Fibroblast of peridontal ligament (primary cell): ENCODE data around the gene SAC3D1.
A peak's percentile ranks its signal among the peaks of the same experiment; 100 is the strongest.

ENCODE experiments used
- DNase-seq: peaks from one replicate; pipeline ENCODE4 v3.0.0-alpha.2; 2010; ENCODE audit errors: extremely low read depth

The SAC3D1 gene

DNA sequence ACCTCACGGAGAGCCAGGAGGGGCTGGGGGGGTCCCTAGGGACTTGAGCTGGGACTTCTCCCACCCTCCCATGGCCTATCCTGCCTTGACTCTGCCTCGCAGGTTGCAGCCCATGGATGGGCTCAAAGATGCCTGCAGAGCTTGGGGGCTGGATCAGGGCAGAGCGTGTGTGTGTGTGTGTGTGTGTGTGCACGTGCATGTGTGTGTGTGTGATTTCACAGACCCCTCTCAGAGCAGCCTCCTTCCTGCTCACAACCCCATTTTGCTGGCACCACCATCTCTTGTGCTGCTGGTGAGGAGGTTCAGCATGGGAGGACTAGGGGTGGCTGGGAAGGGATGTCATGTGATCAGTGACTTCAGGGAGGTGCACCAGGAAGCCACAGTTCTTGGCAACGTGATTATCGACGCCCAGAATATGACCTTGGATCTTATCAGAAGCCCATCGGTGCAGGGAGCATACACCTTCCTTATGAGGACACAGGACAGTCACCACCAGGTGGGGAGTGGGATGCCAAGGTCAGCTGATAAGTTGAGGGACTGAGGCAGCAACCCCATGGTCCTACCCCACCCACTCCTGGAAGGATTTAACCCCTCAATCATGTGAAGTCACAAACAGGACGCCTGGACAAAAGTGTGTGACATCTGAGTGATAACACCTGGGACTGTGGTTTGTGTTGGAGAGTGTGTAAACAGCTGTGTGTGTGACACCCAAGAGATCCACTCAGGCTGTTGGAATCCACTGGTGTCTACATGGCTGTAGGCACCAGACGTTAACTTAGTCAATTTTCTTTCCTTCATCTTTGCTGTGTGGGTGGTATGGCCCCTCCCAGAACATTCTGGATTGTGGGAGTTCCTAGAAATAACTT lies 19.2 kb downstream of the SAC3D1 start:
- no peak for DNase-seq

DNA sequence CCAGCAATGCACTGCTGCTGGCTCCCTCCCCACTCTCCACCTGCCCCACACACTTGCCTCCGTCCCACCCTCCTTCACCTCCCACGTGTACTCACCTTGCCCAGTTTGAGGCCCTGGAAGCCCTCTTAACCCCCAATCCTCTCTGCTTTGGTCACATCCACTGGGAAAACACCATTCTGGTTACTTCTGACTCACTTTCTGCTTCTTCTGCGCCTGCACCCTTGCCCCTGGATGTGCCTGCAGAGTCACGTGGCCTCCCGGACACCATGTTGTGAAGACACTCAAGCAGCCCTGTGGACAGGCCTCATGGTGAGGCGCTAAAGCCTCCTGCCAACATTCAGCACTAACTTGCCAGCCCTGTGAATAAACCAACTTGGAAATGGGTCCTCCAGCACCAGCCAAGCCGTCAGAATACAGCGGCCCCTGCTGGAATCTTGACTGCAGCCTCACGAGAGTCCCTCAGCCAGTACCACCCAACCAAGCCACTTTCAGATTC lies 20.0 kb downstream of the SAC3D1 start:
- DNase-seq = peak; percentile 9

DNA sequence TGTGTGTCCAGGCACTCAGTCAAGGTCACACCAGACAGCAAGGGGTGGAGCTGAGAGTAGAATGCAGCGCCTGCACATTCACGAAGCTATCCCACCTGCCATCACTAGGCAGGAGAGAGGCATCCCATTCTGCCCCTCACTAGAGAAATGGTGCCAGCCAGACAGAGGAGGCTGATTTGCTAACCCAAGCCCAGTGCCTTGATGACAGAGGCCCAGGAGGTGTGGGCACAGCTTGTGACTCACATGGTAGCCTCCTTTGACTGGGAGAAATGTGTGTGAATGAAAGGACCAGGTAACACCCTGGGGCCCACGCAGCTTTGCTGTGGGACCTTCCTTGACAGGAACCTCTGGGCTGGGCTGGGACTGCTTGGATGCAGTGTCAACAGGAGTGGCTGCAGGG lies 22.5 kb downstream of the SAC3D1 start:
- DNase-seq = no peak

DNA sequence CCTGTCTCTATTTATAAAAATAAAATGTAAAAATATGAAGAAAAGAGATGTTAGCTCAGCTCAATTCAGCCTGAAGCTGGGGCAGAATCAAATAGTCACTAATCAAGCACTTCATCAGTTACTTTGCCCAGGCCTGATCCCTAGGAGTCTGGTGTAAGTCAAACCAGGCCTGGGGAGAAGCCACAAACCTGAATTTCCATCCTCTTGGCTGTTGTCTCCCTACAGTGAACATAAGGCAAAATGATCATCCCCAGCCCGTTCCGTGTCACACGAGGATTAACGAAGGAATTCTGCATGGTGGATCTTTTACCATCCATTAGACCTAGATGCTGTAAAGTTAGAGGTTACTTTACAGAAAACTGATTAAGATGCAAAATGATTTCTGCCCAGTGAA lies 23.8 kb downstream of the SAC3D1 start:
- DNase-seq = no peak

DNA sequence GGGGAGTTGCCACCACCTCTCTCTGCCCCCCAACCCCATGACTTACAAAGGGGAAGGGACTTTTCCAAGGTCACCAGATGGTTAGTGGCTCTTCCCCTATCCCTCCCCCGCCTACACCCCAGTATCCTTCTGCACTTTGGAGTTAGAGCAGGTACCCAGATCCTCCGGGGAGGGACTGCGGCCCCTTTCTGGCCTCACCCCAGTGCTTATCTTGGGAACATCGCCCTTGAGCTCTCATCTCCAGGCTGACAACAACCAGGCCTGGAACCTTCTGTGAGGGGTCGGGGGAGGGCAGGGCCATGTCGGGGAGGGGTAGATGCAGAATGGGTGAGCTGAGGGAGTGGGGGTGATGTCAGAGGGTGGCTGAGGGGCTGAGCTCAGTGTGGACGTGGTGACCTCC lies 24.8 kb downstream of the SAC3D1 start:
- no peak for DNase-seq

DNA sequence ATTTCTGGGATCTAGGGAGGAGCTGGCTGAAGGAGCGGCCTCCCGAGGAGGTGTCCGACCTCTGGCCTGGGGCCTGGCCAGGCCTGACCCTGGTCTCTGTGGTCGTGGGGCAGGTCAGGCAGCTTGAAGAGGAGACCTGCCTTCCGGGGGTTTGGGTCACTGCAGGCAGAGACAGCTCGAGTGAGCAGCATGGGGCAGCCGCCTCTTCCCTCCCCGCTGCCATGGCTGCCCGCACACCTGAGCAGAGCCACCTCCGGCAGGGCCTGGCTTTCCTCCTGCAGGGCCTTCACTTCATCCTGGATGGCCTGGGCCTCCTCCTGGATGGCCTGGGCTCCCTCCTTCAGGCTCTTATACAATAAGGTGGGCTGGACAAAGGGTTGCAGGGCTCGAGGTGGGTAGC lies 25.3 kb downstream of the SAC3D1 start:
- no peak for DNase-seq

DNA sequence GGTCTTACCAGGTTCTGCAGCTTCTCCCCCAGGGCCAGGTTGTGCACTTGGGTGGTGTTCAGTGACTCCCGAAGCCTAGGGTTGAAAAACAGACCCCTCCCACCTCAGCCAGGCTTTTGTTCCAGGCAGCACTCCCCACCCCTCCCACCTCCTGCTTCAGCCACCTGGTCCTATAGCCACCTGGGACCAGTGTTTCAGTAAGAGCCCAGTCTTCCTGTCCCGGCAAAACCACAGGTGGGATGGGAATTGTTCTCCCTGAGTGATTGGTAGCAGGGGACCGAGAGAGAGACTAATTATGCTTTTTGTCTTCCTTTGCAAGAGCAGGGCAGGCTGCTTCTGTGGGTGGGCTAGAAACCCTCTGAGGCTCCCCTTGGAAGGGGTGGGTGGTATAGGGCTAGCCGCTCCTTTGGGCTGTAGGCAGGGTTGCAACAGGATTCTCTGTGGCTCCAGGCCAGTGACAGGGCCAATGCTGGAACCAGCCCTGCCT lies 25.8 kb downstream of the SAC3D1 start:
- DNase-seq = no peak

DNA sequence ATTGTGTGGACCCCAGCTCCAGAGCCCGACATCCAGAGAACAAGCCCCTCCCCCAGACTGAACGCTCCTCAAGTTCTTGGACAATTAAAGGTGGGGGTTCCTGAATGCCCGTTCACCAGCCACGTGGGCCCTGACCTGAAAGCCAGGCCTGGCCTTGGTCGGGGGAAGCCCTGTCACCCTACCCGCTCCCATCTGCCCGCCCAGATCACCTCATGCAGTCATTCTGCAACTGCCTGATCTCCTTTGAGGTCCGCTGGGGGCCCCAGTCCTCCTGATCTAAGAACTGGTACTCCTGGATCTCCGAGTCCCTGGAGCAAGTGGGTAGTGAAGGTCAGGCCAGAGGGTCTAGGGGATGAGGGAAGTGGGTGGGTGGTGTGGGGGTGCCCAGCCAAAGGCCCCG lies 26.4 kb downstream of the SAC3D1 start:
- DNase-seq = no peak

DNA sequence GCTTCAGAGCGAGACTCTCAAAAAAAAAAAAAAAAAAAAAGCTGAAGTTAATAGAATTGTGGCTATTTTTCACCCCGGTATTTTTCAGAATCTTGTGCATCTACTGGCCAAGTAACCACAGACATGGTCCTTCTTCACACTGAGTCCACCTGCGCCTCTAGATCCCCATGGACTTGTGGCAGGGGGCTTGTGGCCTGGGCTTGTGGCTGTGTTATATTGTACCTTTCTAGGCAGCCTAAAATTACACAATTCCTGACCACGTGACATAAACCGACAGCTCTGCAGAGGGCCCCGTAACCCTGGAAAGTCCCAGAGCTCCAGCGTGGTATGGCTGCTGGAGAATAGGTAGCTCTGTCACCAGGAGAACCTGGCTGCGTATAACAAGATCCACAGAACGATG lies 28.2 kb downstream of the SAC3D1 start:
- no peak for DNase-seq

DNA sequence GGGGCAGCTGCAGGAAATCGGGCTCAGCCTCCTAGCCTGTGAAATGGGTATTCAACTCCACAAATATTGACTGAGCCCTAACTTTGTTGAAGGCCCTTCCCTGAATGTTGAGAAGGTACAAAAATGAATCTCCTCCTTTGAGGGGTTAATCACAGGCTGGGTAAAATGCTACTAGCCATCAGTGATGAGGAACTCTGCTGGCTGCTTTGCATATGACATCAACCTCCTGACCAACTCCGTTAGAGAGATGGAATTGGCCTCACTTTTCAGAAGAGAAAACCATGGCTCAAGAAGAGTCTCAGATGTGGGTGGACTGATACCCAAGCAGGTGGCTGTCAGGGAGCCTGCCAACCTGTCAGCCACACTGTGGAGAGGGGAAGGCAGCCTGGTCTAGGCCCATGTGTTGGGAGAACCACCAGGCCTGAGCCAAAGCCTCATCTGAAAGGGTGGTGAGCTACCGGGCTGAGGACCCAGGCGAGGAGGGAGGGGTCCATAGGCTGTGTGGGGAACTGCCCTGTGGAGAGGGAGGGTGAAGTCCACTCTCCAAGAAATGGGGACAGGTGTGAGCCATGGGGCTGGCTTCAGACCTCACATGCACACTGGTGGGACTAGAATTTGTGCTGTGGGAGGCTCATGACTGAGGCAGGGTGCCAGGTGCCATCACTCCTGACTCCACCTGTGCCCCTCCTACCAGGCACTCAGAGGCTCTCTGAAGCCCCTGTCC lies 31.1 kb downstream of the SAC3D1 start:
- DNase-seq = peak; percentile 3

DNA sequence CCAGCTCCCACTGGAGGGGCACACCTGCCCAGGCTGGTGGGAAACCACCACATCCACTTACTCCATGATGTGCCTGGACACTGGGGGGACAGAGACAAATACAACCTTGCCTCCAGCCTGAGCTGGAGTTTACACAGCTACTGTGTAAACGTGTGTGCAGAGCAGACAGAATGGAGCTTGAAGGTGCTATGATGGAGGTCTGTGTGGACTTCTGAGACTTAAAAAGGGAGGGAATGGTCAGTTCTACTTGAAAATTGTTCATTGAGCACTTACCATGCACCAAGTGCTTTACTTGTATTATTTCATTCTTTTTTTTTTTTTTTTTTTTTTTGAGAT lies 31.6 kb downstream of the SAC3D1 start:
- DNase-seq = no peak

DNA sequence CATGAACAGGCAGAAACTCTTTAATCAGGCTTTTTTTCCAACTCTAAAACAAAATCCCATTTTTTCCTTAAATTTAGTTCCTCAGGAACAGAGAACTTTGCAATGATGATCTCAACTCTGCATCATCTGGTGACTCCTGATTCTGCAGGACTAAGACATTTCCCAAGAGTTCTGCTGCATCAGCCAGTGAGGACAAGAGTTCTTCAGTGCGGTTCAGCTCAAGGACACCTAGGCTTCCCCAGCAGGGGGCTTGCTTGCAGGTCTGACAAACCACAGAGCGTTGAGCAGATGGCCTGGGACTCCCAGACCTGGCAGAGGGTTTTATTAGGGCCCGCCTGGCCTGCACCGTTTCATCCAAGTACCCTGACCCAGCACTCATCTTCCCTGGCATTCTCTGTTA lies 36.4 kb downstream of the SAC3D1 start:
- DNase-seq = no peak

DNA sequence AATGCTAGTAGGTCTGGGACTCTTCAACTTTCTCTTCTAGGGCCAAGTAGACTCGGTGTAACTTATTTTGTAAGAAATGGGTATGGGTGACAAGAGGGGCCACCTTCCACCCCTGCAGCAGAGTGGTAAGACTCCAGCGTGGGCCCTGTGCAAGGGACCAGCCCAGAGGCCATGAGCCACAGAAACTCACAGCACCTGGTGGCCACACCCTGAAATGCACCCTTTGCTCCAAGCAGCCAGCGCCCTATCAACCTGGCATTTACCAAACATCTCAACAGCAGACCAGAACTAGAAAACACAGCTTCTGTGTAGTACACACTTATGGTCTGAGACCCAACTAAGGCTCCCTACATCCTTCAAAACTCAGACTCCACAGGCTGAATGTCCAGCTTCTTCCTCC lies 37.1 kb downstream of the SAC3D1 start:
- peak; percentile 14 for DNase-seq

DNA sequence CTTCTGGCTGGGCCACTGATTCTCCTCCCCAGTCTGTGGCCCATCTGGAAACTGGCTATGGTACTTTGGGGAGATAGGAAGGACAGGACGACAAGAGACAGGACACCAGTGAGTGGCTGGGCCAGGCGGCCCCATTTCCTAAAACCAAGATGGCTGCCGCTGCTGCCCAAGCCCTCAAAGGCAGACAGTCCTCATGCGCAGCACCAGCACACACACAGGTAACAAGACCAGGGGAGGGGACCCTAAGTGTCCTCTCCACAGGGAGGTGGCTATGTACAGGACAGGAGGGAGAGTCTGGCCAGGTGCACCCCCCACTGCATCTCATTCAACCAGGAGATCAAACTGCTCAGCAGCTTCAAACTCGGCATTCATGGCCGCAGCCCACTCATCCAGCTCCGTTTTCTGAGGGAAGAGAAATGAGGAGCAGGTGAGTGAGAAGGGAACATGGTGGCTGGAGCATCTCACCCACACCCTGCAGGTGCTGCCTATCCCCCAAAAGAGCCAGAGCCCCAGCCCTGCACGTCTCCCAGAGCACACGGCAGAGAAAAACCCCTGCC lies 37.9 kb downstream of the SAC3D1 start:
- no peak for DNase-seq

DNA sequence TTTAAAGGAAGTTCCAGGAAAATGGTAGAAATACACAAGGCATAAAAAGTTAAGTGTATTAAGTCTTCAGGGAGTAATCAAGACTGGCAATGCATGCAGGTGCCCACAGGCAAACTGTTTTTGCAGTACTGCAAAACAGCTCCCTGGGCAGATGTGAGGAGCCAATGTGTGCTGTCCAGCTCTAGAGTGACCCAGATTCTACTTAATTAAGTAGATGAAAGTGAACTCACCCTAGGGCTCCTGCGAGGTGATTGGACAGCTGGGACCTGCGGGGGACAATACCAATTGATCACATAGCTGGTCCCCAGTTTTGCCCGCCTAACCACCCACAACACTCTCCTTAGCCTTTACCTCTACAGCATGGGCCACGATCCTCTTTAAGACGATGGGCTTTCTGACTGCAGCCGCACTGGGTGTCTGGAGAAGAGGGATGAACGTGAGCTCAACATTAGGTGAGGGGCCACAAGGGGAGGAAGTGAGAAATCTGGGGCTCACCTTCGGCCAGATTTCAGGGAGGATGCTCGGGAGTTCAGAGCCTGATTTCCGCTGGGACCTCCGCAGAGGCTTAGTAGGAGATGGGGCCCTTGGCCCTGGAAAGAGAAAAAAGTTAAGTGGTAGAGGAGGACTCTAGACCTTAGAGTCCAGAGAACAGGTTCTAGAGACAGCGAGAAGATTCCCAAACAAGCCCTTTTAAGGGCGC lies 42.3 kb downstream of the SAC3D1 start:
- no peak for DNase-seq

DNA sequence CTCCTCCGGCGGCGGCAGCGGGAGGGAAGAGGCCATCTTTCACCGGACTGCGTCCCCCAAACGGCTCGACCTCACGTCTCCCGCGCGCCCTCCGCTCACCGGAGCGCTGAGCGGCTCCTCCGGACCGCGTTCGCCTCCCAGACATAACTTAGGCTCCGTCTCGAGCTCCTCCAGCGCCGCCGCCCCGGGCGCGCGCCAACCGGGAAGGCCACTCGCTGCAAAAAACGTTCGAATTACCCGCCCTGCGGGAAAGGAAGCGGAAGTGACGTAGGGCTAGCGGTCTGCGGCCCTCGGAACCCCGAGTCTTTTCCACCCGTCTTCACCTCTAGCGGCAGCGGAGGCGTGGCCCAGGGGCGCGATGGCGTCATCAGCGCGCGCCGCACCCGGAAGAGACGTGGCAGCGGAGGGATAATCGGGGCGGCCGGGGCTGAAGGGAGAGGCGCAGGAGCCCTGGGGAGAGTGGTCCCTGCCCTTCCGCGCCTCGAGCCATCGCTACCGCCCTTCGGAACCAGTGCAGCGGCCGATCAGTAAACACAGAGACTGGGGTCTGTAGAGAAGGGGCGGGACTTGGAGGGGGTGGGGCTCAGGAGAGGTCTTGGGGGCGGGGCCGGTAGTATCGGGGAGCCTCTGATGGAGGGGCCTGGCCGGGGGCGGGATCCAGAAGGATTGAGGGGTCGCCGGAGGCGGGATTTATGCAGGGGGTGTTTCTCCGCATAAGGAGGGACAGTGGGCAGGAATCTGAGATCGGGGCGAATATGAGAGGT lies 43.0 kb downstream of the SAC3D1 start, which contains the start of the genes CDCA5 and ZFPL1:
Gene CDCA5 (minus strand): TSS at position 207 of the 764 bp plus-strand sequence. CDS start 62 bp downstream, at position 145.
Gene ZFPL1 (plus strand): TSS at position 389 of the 764 bp plus-strand sequence. CDS start 477 bp downstream, outside the sequence.
- peak; percentile 93 for DNase-seq

DNA sequence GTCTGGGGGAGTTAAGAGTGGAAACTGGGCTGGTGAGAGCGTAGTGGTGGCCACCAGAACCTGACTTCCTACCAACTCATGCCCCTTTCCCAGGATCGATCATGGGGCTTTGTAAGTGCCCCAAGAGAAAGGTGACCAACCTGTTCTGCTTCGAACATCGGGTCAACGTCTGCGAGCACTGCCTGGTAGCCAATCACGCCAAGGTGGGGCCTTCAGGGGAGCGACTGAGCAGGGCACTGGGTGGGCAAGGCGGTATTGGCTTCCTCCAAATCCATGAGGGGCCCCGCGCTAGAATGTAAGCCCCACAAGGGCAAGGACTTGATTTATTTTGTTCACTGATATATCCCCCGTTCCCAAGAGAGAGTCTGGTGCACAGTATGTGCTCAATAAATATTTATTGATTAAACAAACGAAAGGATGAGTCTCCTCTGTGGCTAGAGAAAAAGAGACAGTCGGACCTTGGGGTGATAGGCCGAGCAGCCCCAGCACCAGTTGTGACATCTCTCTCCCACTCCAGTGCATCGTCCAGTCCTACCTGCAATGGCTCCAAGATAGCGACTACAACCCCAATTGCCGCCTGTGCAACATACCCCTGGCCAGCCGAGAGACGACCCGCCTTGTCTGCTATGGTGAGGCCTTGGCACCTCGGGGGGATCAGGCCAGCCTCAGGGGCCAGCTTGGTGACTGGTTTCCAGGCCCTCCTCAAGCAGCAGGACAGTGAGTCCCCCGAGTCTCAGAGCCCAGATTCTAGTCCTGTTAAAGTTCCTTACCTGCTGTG lies 43.8 kb downstream of the SAC3D1 start:
- no peak for DNase-seq

DNA sequence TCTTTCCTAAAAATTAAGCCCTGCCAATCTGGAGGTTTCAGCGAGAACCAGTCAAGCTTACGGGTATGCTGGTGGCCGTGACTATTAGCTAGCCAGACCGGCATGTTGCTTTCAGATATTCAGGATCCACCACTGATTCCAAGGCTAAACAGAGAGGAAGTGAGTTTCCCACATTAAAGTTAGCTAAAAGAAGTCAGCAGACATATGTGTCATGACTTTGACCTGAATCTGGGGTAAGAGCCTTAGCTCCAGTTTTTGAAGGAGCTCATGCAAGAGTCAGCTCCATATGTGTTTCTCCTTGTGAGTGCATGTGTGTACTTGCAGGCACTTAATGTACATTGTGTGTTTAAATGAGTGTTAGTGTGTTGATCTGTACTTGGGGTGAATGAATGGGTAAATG lies 44.4 kb downstream of the SAC3D1 start:
- peak; percentile 3 for DNase-seq

DNA sequence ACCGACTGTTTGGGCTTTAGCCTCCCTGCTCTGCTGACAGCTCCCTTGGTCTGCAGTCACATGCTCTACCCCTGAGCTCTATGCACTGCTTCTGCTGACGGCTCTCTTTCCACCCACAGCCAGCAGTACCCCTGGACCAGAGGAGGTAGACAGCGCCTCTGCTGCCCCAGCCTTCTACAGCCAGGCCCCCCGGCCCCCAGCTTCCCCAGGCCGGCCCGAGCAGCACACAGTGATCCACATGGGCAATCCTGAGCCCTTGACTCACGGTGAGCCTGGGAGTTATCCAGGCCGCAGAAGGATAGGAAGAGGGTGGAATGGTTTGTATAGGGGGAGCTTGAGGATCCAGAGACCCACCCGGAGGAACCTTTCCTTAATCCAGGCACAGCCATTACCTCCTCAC lies 45.8 kb downstream of the SAC3D1 start:
- DNase-seq = no peak

DNA sequence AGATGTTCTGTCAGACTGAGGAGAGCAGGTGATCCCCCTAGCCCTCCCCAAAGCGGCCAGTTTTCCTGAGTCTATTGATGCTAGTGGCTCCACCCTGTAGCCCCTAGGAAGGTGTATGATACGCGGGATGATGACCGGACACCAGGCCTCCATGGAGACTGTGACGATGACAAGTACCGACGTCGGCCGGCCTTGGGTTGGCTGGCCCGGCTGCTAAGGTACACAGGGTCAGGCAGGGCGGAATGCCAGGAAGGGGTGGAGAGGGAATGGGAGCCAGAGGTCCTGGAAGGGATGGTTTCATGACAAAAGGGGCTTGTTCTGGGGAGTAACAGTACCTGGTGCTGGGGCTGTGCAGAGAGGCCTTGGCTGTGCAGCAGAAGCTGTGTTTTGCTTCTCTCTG lies 46.2 kb downstream of the SAC3D1 start:
- no peak for DNase-seq
